Hematopoietic multipotent progenitor cell treated with erythropoietin and hydrocortisone succinate and interleukin-3 and kit ligand, for 4 days (in vitro differentiated cells): ENCODE data around the gene ZNRD2.

Source experiments
- DNase-seq: peaks from one replicate; pipeline ENCODE4 v3.0.0-alpha.2; 2015

The ZNRD2 gene

GRCh38 chr11:65611758-65612603 is 41.7 kb downstream of the ZNRD2 start:
- no peak for DNase-seq

- no peak for DNase-seq
These were observed 42.4 kb downstream of the ZNRD2 start for GRCh38 chr11:65612691-65613090.

- DNase-seq, result no peak
These were observed 43.0 kb downstream of the ZNRD2 start for GRCh38 chr11:65613091-65613928.

GRCh38 chr11:65615229-65615949 is 45.1 kb downstream of the ZNRD2 start, which contains the start of gene PCNX3:
TSS of gene PCNX3 (plus strand) at chr11:65615776. CDS start at chr11:65616312, 536 bp downstream.
- DNase-seq, result peak; percentile 100

- peak; percentile 67 for DNase-seq
These were observed 45.8 kb downstream of the ZNRD2 start for GRCh38 chr11:65615950-65616574.

- DNase-seq, result no peak
These were observed 46.3 kb downstream of the ZNRD2 start for GRCh38 chr11:65616575-65617001.

GRCh38 chr11:65617136-65617850 is 47.0 kb downstream of the ZNRD2 start:
- DNase-seq, result no peak

GRCh38 chr11:65617990-65618751 is 47.9 kb downstream of the ZNRD2 start:
- no peak for DNase-seq

- DNase-seq, result no peak
These were observed 48.5 kb downstream of the ZNRD2 start for GRCh38 chr11:65618763-65619162.

- no peak for DNase-seq
These were observed 49.1 kb downstream of the ZNRD2 start for GRCh38 chr11:65619281-65619928.

- no peak for DNase-seq
These were observed 50.4 kb downstream of the ZNRD2 start for GRCh38 chr11:65620666-65621065.

- DNase-seq, result no peak
These were observed 51.2 kb downstream of the ZNRD2 start for GRCh38 chr11:65621460-65621859.
